ENCODE measurements around the gene CTIF.

The CTIF gene

DNA sequence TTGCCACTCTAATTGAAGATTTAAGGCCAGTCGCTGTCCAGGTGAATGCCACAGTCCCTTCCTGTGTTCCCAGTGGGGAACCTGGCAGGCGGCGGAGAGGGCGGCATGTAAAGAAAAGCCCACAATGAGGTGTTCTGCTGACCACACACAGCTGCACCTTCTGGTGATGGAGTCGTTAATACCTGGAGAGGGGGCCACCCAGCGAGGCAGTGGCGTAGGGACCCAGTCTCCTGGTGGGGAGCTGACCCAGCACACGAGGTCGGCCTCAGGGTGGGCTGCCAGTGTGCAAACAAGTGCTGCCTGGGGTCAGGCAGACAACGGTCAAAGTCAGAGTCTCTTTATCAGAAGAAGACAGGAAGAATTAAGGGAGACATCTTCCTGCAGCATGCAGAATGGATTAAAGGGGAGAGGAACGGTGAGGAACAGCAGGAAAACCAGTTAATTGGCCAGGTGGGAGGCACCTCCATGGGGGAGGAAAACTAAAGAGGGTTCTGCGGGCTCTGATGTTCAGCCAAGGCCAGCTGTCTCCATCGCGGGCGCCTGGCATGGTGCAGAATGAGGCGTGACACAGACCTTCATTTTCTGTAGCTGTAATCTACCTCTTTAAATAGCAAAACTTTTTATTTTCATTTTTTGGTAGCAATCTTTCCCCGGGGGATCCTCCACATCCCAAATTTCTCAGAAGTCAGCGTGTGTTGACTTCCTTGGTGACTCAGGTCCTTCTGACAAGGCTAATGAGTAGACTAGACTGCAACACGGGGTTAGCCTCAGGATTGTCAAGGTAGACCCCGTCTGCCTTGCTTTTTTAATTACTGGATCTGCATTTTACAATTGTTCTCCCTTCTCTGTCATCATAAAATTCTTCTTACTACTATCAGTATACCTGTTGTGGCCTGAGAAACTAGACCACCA, 333.7 kb downstream of the CTIF start:
- peak; percentile 71 for DNase-seq (ENCODE audit: low read depth)
- no peak for TF ChIP-seq CTCF (IDR thresholded peaks at IDR 0.05; ENCODE audit: insufficient read depth, low read depth, low read length, missing control alignments)
- no peak overlapping the region for H3K4me3 ChIP-seq (ENCODE audit: low read length)

DNA sequence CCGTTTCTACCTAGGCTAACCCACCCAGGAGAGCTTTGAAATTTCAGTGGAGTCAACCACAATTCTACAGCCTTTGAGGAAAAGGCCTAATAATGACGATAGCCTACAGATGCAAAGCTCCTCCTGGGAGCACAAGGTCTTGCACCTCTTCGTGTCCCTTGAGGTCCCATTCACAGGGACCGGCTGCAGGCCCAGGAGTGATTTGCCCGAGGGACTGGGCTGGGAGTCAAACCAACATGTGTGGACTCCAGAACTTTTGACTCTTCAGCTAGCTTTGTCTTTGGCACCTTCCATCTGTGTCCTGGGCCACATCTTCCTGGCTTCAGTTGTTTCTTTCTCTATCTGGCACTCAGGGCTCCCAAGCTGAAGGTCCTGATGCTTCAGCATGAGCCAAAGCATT, 335.4 kb downstream of the CTIF start:
- no peak overlapping the region for H3K4me3 ChIP-seq (ENCODE audit: low read length)
- no peak for DNase-seq (ENCODE audit: low read depth)
- TF ChIP-seq CTCF (IDR thresholded peaks at IDR 0.05; ENCODE audit: insufficient read depth, low read depth, low read length, missing control alignments): no peak

GRCh38 chr18:48874701-48875162, 335.9 kb downstream of the CTIF start:
- no peak for TF ChIP-seq CTCF (IDR thresholded peaks at IDR 0.05; ENCODE audit: insufficient read depth, low read depth, low read length, missing control alignments)
- no peak overlapping the region for H3K4me3 ChIP-seq (ENCODE audit: low read length)
- DNase-seq (ENCODE audit: low read depth): no peak

DNA sequence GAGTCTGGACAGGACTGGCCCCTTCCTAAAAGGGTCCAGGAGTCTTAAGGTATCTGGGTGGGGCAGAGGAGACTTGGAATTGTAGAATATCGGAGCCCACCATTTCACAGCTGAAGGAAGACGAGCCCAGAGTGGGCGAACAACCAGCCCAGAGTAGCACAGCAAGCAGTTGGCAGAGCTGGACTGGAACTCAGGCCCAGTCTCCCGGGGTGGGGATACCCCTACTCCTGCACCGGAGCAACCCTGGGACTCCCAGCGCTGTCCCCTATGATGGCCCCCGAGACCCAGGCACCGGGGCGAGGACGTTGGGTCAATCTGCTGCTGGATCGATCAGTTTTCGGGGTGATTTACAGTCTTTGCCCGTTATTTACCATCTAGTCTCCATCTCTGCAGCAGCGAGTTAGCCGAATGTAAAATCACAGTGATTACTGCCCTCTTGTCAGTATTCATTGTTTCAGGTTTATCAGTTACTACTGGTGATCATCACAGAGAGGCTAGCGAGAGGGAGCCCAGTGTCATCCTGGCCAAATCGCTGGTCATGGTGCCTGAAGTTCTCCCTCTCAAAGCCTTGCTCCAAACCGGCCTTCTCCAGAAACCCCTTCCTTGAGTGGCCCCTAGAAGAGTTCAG, 336.6 kb downstream of the CTIF start:
- no peak for DNase-seq (ENCODE audit: low read depth)
- TF ChIP-seq CTCF (IDR thresholded peaks at IDR 0.05; ENCODE audit: insufficient read depth, low read depth, low read length, missing control alignments): no peak
- H3K4me3 ChIP-seq (ENCODE audit: low read length): no peak overlapping the region

DNA sequence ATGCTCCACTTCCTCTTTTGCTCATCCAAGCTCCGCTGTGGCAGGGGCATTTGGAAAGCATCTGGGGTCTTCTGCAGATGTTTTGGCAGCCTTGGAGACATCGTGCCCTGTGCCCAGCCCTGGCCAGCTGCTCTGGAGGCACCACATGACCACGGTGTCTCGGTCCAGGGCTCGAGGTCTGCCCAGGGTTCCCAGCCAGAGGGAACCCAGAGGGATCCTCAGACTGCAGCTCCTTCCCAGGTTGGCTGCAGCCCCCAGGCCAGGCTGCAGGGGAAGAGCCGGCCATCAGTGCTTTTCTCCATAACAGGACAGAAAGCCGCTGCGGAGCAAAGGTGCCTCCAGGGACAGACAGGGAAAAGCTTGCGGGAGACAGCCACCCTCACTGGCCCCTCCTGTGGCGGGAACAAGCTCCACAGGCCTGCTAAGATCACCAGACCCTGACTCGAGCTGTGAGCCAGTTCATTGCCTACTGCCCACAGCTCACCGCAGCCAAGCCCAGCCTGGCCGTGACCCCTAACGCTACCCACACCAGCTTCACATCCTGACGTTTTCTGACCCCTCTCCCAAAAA, 337.2 kb downstream of the CTIF start:
- no peak overlapping the region for H3K4me3 ChIP-seq (ENCODE audit: low read length)
- DNase-seq (ENCODE audit: low read depth): no peak
- TF ChIP-seq CTCF (IDR thresholded peaks at IDR 0.05; ENCODE audit: insufficient read depth, low read depth, low read length, missing control alignments): no peak

- H3K4me3 ChIP-seq (ENCODE audit: low read length): no peak overlapping the region
- TF ChIP-seq CTCF (IDR thresholded peaks at IDR 0.05; ENCODE audit: insufficient read depth, low read depth, low read length, missing control alignments): no peak
- no peak for DNase-seq (ENCODE audit: low read depth)
Observed at GRCh38 chr18:48876590-48876989, 337.8 kb downstream of the CTIF start.
